CD14-positive monocyte (primary cell): ENCODE data around the gene DNAJC6. TPM values are rescaled to one million over a fixed set of nuclear protein-coding genes. Genes with fewer than 3 reads are reported as not detected.

Experiments
- DNase-seq, 3 donors: peaks; one replicate each; pipeline ENCODE4 v3.0.0-alpha.2; 2011 to 2022
- H2AFZ ChIP-seq: 2 replicates; pipeline ENCODE4 v1.6.0; 2012; ENCODE audit warnings: mild to moderate bottlenecking, low read depth, low read length, inconsistent platforms; ENCODE audit not compliant: insufficient read depth, poor library complexity, severe bottlenecking
- H3K27ac ChIP-seq, 2 donors: 1 replicate in 1 of 2; 2 replicates in 1 of 2; pipeline ENCODE4 v1.5.1; 2012 to 2013; ENCODE audit warnings: low read length in 2 of 2, control low read depth in 1 of 2, inconsistent platforms in 1 of 2, low read depth in 1 of 2, mild to moderate bottlenecking in 1 of 2
- H3K27me3 ChIP-seq, 2 donors: one replicate each; pipeline versions ENCODE4 v1.6.0 to v1.6.1; 2011 to 2013; ENCODE audit warnings: low read length in 2 of 2; ENCODE audit not compliant: control insufficient read depth in 2 of 2, insufficient read depth in 2 of 2
- H3K36me3 ChIP-seq, 2 donors: replicated peaks in 1 of 2; 1 replicate in 1 of 2; 2 replicates in 1 of 2; pipeline versions ENCODE4 v1.5.1 to v1.6.1; 2012 to 2013; ENCODE audit warnings: low read length in 2 of 2, control low read depth in 1 of 2, inconsistent platforms in 1 of 2, mild to moderate bottlenecking in 1 of 2; ENCODE audit not compliant: insufficient read depth in 2 of 2, control insufficient read depth in 1 of 2
- H3K4me1 ChIP-seq, 2 donors: 1 replicate in 1 of 2; 2 replicates in 1 of 2; pipeline versions ENCODE4 v1.5.1 to v1.6.1; 2012 to 2013; ENCODE audit warnings: low read length in 2 of 2, control low read depth in 1 of 2, inconsistent platforms in 1 of 2, mild to moderate bottlenecking in 1 of 2, moderate library complexity in 1 of 2; ENCODE audit not compliant: insufficient read depth in 2 of 2, control insufficient read depth in 1 of 2
- H3K4me2 ChIP-seq: replicated peaks from 2 replicates; pipeline ENCODE3; 2012; ENCODE audit warnings: low read length, moderate library complexity, mild to moderate bottlenecking; ENCODE audit not compliant: poor library complexity, severe bottlenecking; ENCODE audit errors: extremely low read depth
- H3K4me3 ChIP-seq, 3 experiments: fragments of 200-600 bp in 1 of 3; sonication (generic) in 1 of 3; replicated peaks in 1 of 3; 1 replicate in 2 of 3; 2 replicates in 1 of 3; pipeline ENCODE4 v1.5.1; 2011 to 2013; ENCODE audit warnings: low read length in 3 of 3, mild to moderate bottlenecking in 3 of 3, control low read depth in 2 of 3, low read depth in 2 of 3, inconsistent platforms in 1 of 3, moderate library complexity in 1 of 3
- H3K79me2 ChIP-seq: 2 replicates; pipeline ENCODE4 v1.6.0; 2012; ENCODE audit warnings: mild to moderate bottlenecking, control low read depth, inconsistent platforms, low read length, moderate library complexity; ENCODE audit not compliant: insufficient read depth
- H3K9ac ChIP-seq: 2 replicates; pipeline ENCODE4 v1.6.0; 2017; ENCODE audit warnings: low read length, mild to moderate bottlenecking; ENCODE audit not compliant: insufficient read depth, poor library complexity, severe bottlenecking
- H3K9me3 ChIP-seq, 2 donors: replicated peaks in 1 of 2; 1 replicate in 1 of 2; 2 replicates in 1 of 2; pipeline versions ENCODE4 v1.5.1 to v1.6.1; 2012 to 2013; ENCODE audit warnings: low read length in 2 of 2, control low read depth in 1 of 2; ENCODE audit not compliant: control insufficient read depth in 1 of 2, insufficient read depth in 1 of 2
- H4K20me1 ChIP-seq: 2 replicates; pipeline ENCODE4 v1.6.0; 2012; ENCODE audit warnings: mild to moderate bottlenecking, low read length, control low read depth, moderate library complexity; ENCODE audit not compliant: insufficient read depth
- H3K27ac Mint-ChIP-seq, 7 donors: one replicate each; pipeline ENCODE4 v1.8.0; 2020; ENCODE audit warnings: mild to moderate bottlenecking in 7 of 7, mixed read lengths in 7 of 7, moderate library complexity in 6 of 7, inconsistent platforms in 2 of 7
- H3K27me3 Mint-ChIP-seq, 3 donors: one replicate each; pipeline ENCODE4 v1.8.0; 2021 to 2022; ENCODE audit warnings: low read depth in 3 of 3, mild to moderate bottlenecking in 3 of 3, mixed read lengths in 3 of 3, moderate library complexity in 3 of 3, inconsistent platforms in 1 of 3
- H3K36me3 Mint-ChIP-seq, 2 donors: one replicate each; pipeline ENCODE4 v1.8.0; 2020; ENCODE audit warnings: mixed read lengths in 2 of 2, inconsistent platforms in 1 of 2, mild to moderate bottlenecking in 1 of 2
- H3K4me1 Mint-ChIP-seq: one replicate; pipeline ENCODE4 v1.8.0; 2020; ENCODE audit warnings: mild to moderate bottlenecking, mixed read lengths
- H3K4me3 Mint-ChIP-seq, 2 donors: one replicate each; pipeline ENCODE4 v1.8.0; 2020; ENCODE audit warnings: mild to moderate bottlenecking in 2 of 2, mixed read lengths in 2 of 2, moderate library complexity in 1 of 2
- H3K9me3 Mint-ChIP-seq, 7 donors: one replicate each; pipeline ENCODE4 v1.8.0; 2020 to 2022; ENCODE audit warnings: mixed read lengths in 7 of 7, mild to moderate bottlenecking in 6 of 7, moderate library complexity in 6 of 7, inconsistent platforms in 2 of 7
- WGBS: methylation state at CpG from one replicate; pipeline ENCODE4 v1.1.5; 2013; ENCODE audit warnings: missing lambda C conversion rate; ENCODE audit not compliant: insufficient coverage; 5-methylcytosine and 5-hydroxymethylcytosine counted together
- intact Hi-C, 2 donors: fragments of 100-400 bp; cut with micrococcal nuclease; formaldehyde crosslinking; loops; one replicate each; pipeline versions ENCODE4 v1.15.0 to v1.15.1; 2023
- polyA plus RNA-seq, 3 donors: library from polyadenylated mRNA; depleted of rRNA in 1 of 3; unstranded in 2 of 3; stranded (reverse) in 1 of 3; fragments of 300-500 nt in 2 of 3; fragments of >200 nt in 1 of 3; fragmentation: Illumina TruSeq in 2 of 3; gene quantifications; 1 replicate in 2 of 3; 2 replicates in 1 of 3; pipeline ENCODE4 v1.2.3, GENCODE V29; 2012 to 2021
- TF ChIP-seq, protein P1 (sequence below): fragments of 200-600 bp; IDR thresholded peaks from one replicate; pipeline ENCODE4 v1.8.0; 2022; ENCODE audit warnings: antibody characterized with exemption, mild to moderate bottlenecking

DNAJC6 gene
- polyA plus RNA-seq, 3 donors, result 0.05 TPM; not detected in 2

DNA sequence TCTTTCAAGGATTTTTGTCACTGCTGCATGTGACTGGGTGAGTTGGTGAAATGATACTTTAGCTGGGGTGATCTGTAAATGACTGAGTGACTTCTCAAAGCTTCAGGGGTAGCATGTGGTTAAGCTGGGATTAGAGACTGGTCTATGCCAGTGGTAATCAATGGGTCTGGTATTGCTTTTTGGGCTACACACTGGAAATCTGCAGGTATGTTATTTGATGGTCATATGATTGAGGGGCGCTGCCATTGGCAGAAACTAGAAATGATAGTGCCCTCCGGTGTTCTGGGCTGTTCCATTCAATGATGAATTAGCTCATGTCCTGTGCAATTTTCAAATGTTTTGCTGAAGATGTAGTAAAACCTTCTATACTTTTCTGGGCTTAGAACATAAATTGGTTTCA, 39.7 kb upstream of the DNAJC6 start:
- Histone ChIP-seq H3K4me1 (peaks cover 16 to 17% of the 10 kb centered on the region in 2 donors), H3K4me2 (no peak overlapping the region), H3K36me3 (no peaks in the 10 kb centered on the region), H2AFZ (no peak overlapping the region), H3K9ac (no peak overlapping the region), H3K27me3 (peaks cover 9 to 20% of the 10 kb centered on the region in 2 donors), H3K27ac (no peak overlapping the region), H3K4me3 (no peak overlapping the region), H3K9me3 (no peaks in the 10 kb centered on the region), H3K79me2 (no peaks in the 10 kb centered on the region), H4K20me1 (no peaks in the 10 kb centered on the region)
- Mint-ChIP-seq H3K27me3 (peaks cover 13 to 31% (median 21%) of the 10 kb centered on the region in 3 donors), H3K4me1 (peaks cover 17% of the 10 kb centered on the region), H3K4me3 (no peak overlapping the region), H3K27ac (no peak overlapping the region), H3K36me3 (peaks cover 0 to 5% of the 10 kb centered on the region in 2 donors), H3K9me3 (peaks cover 0 to 2% (median 0%) of the 10 kb centered on the region in 7 donors)
- intact Hi-C loops, result no loop called here
- WGBS, result 94% methylated on average over 2 of the region's 2 CpGs
- TF ChIP-seq, protein P1, sequence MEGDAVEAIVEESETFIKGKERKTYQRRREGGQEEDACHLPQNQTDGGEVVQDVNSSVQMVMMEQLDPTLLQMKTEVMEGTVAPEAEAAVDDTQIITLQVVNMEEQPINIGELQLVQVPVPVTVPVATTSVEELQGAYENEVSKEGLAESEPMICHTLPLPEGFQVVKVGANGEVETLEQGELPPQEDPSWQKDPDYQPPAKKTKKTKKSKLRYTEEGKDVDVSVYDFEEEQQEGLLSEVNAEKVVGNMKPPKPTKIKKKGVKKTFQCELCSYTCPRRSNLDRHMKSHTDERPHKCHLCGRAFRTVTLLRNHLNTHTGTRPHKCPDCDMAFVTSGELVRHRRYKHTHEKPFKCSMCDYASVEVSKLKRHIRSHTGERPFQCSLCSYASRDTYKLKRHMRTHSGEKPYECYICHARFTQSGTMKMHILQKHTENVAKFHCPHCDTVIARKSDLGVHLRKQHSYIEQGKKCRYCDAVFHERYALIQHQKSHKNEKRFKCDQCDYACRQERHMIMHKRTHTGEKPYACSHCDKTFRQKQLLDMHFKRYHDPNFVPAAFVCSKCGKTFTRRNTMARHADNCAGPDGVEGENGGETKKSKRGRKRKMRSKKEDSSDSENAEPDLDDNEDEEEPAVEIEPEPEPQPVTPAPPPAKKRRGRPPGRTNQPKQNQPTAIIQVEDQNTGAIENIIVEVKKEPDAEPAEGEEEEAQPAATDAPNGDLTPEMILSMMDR, result no peak
- no peak for DNase-seq

- H3K9me3 ChIP-seq, result no peaks in the 10 kb centered on the region
- H3K27ac ChIP-seq, result no peak overlapping the region
- intact Hi-C loops, result no loop called here
- H3K36me3 Mint-ChIP-seq, result no peaks in the 10 kb centered on the region
- H3K4me1 ChIP-seq, result no peaks in the 10 kb centered on the region
- H3K4me3 Mint-ChIP-seq, result no peak overlapping the region
- DNase-seq, result no peak
- no peak overlapping the region for H2AFZ ChIP-seq
- no peak overlapping the region for H3K4me2 ChIP-seq
- H3K27me3 ChIP-seq, result no peaks in the 10 kb centered on the region
- no peaks in the 10 kb centered on the region for H3K79me2 ChIP-seq
- H4K20me1 ChIP-seq, result no peaks in the 10 kb centered on the region
- peaks cover 0 to 3% (median 0%) of the 10 kb centered on the region in 3 donors for H3K27me3 Mint-ChIP-seq
- TF ChIP-seq, protein P1, result no peak
- H3K9ac ChIP-seq, result no peak overlapping the region
- H3K9me3 Mint-ChIP-seq, result no peaks in the 10 kb centered on the region
- no peak overlapping the region for H3K27ac Mint-ChIP-seq
- no peaks in the 10 kb centered on the region for H3K36me3 ChIP-seq
- WGBS, result no CpG with 5 or more reads among the region's 1 CpG
- H3K4me1 Mint-ChIP-seq, result no peaks in the 10 kb centered on the region
- no peak overlapping the region for H3K4me3 ChIP-seq
Measured at GRCh38 chr1:65276197-65276939, 33.0 kb upstream of the DNAJC6 start.
